B cell (primary cell): ENCODE measurements around the gene TXNDC17. TPM values are rescaled to one million over a fixed set of nuclear protein-coding genes. Genes with fewer than 3 reads are reported as not detected.

Experiments
- ATAC-seq: fragments of 200-7000 bp; cut with Tn5 transposase; one replicate; pipeline ENCODE4 v1.10.0; 2021; ENCODE audit warnings: low read depth, mild to moderate bottlenecking, moderate number of reproducible peaks, moderate library complexity
- CTCF ChIA-PET: fragments of 350-600 bp; sonication (Branson Sonifier 250); formaldehyde crosslinking; loops from one replicate; lab custom pipeline; 2021; ENCODE audit warnings: antibody characterized with exemption, inconsistent platforms; lab: Charles Lee
- POLR2A ChIA-PET: fragments of 350-600 bp; sonication (Branson Sonifier 250); formaldehyde crosslinking; loops from one replicate; lab custom pipeline; 2021; ENCODE audit warnings: antibody characterized with exemption; lab: Charles Lee
- DNase-seq: peaks from one replicate; pipeline ENCODE4 v3.0.0; 2013
- H2AFZ ChIP-seq: 2 replicates; pipeline ENCODE4 v1.6.1; 2012; ENCODE audit warnings: mild to moderate bottlenecking, low read depth, low read length; ENCODE audit not compliant: insufficient read depth, poor library complexity, severe bottlenecking
- H3K27ac ChIP-seq, 2 donors: 1 replicate in 1 of 2; 2 replicates in 1 of 2; pipeline ENCODE4 v1.5.1; 2012 to 2013; ENCODE audit warnings: low read length in 2 of 2, mild to moderate bottlenecking in 2 of 2, moderate library complexity in 1 of 2
- H3K27me3 ChIP-seq, 4 experiments: fragments of 200-600 bp in 1 of 4; sonication (generic) in 1 of 4; replicated peaks in 1 of 4; 1 replicate in 2 of 4; 2 replicates in 2 of 4; pipeline versions ENCODE4 v1.6.1 to v1.7.0; 2013 to 2016; ENCODE audit warnings: low read length in 3 of 4, mild to moderate bottlenecking in 2 of 4, mixed read lengths in 1 of 4, moderate library complexity in 1 of 4; ENCODE audit not compliant: insufficient read depth in 4 of 4, control insufficient read depth in 3 of 4; ENCODE audit errors: control extremely low read depth in 1 of 4
- H3K36me3 ChIP-seq, 2 experiments: replicated peaks in 1 of 2; 1 replicate in 1 of 2; 2 replicates in 1 of 2; pipeline versions ENCODE4 v1.6.1 to v1.7.1; 2013; ENCODE audit warnings: low read length in 1 of 2; ENCODE audit not compliant: insufficient read depth in 2 of 2, control insufficient read depth in 1 of 2; ENCODE audit errors: control extremely low read depth in 1 of 2, extremely low read depth in 1 of 2
- H3K4me1 ChIP-seq, 2 donors: fragments of 200-600 bp in 1 of 2; sonication (generic) in 1 of 2; 1 replicate in 1 of 2; 2 replicates in 1 of 2; pipeline versions ENCODE4 v1.5.1 to v1.6.1; 2013 to 2017; ENCODE audit warnings: low read length in 2 of 2; ENCODE audit not compliant: control insufficient read depth in 2 of 2, insufficient read depth in 2 of 2
- H3K4me2 ChIP-seq: replicated peaks from 2 replicates; pipeline ENCODE3; 2012; ENCODE audit warnings: mild to moderate bottlenecking, low read depth, low read length; ENCODE audit not compliant: poor library complexity, severe bottlenecking
- H3K4me3 ChIP-seq, 5 experiments: fragments of 200-600 bp in 1 of 5; sonication (generic) in 1 of 5; 1 replicate in 3 of 5; 2 replicates in 2 of 5; pipeline versions ENCODE4 v1.5.1 to v1.7.0; 2011 to 2016; ENCODE audit warnings: low read length in 4 of 5, mild to moderate bottlenecking in 4 of 5, low read depth in 2 of 5, control low read depth in 1 of 5, moderate library complexity in 1 of 5; ENCODE audit not compliant: insufficient read depth in 1 of 5; ENCODE audit errors: control extremely low read depth in 1 of 5, extremely low read depth in 1 of 5
- H3K79me2 ChIP-seq: fragments of 200-600 bp; sonication (generic); one replicate; pipeline ENCODE4 v1.6.0; 2016; ENCODE audit warnings: low read length; ENCODE audit not compliant: control insufficient read depth, insufficient read depth
- H3K9ac ChIP-seq: fragments of 200-600 bp; sonication (generic); 2 replicates; pipeline ENCODE4 v1.6.1; 2017; ENCODE audit warnings: mild to moderate bottlenecking, low read length, moderate library complexity
- H3K9me3 ChIP-seq, 3 donors: one replicate each; pipeline versions ENCODE4 v1.6.1 to v1.7.1; 2013; ENCODE audit warnings: low read length in 2 of 3; ENCODE audit not compliant: control insufficient read depth in 2 of 3, insufficient read depth in 1 of 3; ENCODE audit errors: control extremely low read depth in 1 of 3
- H4K20me1 ChIP-seq: 2 replicates; pipeline ENCODE4 v1.6.0; 2012; ENCODE audit warnings: mild to moderate bottlenecking, low read length; ENCODE audit not compliant: insufficient read depth, control insufficient read depth, poor library complexity, severe bottlenecking
- H3K27ac Mint-ChIP-seq: one replicate; pipeline ENCODE4 v1.8.0; 2021; ENCODE audit warnings: mixed read lengths
- H3K27me3 Mint-ChIP-seq: one replicate; pipeline ENCODE4 v1.8.0; 2021; ENCODE audit warnings: mixed read lengths
- H3K4me1 Mint-ChIP-seq: one replicate; pipeline ENCODE4 v1.8.0; 2021; ENCODE audit warnings: mixed read lengths
- H3K4me3 Mint-ChIP-seq: one replicate; pipeline ENCODE4 v1.8.0; 2021; ENCODE audit warnings: mixed read lengths
- H3K9me3 Mint-ChIP-seq: one replicate; pipeline ENCODE4 v1.8.0; 2022; ENCODE audit warnings: mixed read lengths; ENCODE audit not compliant: insufficient read depth
- CTCF ChIP-seq: fragments of 200-600 bp; IDR thresholded peaks from one replicate; pipeline ENCODE4 v1.8.0; 2022; ENCODE audit warnings: antibody characterized with exemption, mild to moderate bottlenecking
- EZH2 ChIP-seq: IDR thresholded peaks from 2 replicates; pipeline ENCODE4 v1.6.1; 2012; ENCODE audit warnings: borderline replicate concordance, low read depth, mild to moderate bottlenecking, moderate library complexity, low read length; ENCODE audit not compliant: insufficient read depth, poor library complexity, severe bottlenecking
- WGBS: methylation state at CpG from one replicate; pipeline ENCODE4 v1.1.5; 2013; ENCODE audit warnings: missing lambda C conversion rate; ENCODE audit not compliant: insufficient coverage; 5-methylcytosine and 5-hydroxymethylcytosine counted together
- intact Hi-C: fragments of 100-400 bp; cut with micrococcal nuclease; formaldehyde crosslinking; loops from one replicate; pipeline ENCODE4 v1.10.0; 2022
- polyA plus RNA-seq: library from polyadenylated mRNA; depleted of rRNA; stranded (reverse); fragments of >200 nt; gene quantifications from 2 replicates; pipeline ENCODE4 v1.2.3, GENCODE V29; 2012
- total RNA-seq, 2 donors: library from RNA; stranded (reverse); fragments of 120-200 nt in 1 of 2; gene quantifications; 1 replicate in 1 of 2; 2 replicates in 1 of 2; pipeline versions ENCODE4 v1.2.3 to v1.2.4, GENCODE V29; 2013 to 2022

TXNDC17 gene
- total and polyA plus RNA-seq, 2 donors (not counting 1 experiment from before 2014, with no cell fraction given) = 19.5 to 33.7 TPM

GRCh38 chr17:6684460-6684783 is 43.6 kb downstream of the TXNDC17 start:
- CTCF ChIA-PET = interaction anchor here (0.9 kb wide), 1 partner anchor 226 kb away, joined by 3 read pairs; no protein-coding TSS in a partner anchor

More at GRCh38 chr17:6684460-6684783, 43.6 kb downstream of the TXNDC17 start:
- no peak overlapping the region for H2AFZ ChIP-seq
- no peaks in the 10 kb centered on the region for H3K9me3 ChIP-seq
- Mint-ChIP-seq H3K4me1 (no peaks in the 10 kb centered on the region), H3K4me3 (no peak overlapping the region), H3K27ac (no peak overlapping the region), H3K9me3 (no peaks in the 10 kb centered on the region), H3K27me3 (peaks cover 27% of the 10 kb centered on the region)
- no peaks in the 10 kb centered on the region for H3K36me3 ChIP-seq
- no peak for DNase-seq
- TF ChIP-seq CTCF (no peak), EZH2 (no peak)
- H3K27ac ChIP-seq = no peak overlapping the region
- WGBS = 84% methylated on average over 6 of the region's 7 CpGs
- H4K20me1 ChIP-seq = no peaks in the 10 kb centered on the region
- H3K4me2 ChIP-seq = no peak overlapping the region
- H3K4me3 ChIP-seq = no peak overlapping the region
- POLR2A ChIA-PET = no interaction called here
- no peak overlapping the region for H3K9ac ChIP-seq
- H3K27me3 ChIP-seq = peaks cover 0 to 10% (median 2%) of the 10 kb centered on the region in 4 experiments
- no peaks in the 10 kb centered on the region for H3K79me2 ChIP-seq
- intact Hi-C loops = no loop called here
- H3K4me1 ChIP-seq = no peaks in the 10 kb centered on the region
- ATAC-seq = no peak
